Mesendoderm (in vitro differentiated cells): Measurements from ENCODE around the gene EXD2.
"Not testable (repeated sequence)": the region's sequence is repeated elsewhere in the genome, so short reads cannot be mapped to it uniquely, and the experiment has no call there.

Experiments used
- DNase-seq: peaks from one replicate; pipeline ENCODE4 v3.0.0; 2013
- H2AK5ac ChIP-seq: 2 replicates; pipeline ENCODE4 v1.6.1; 2013; ENCODE audit warnings: low read length, inconsistent platforms
- H2BK120ac ChIP-seq: 2 replicates; pipeline ENCODE4 v1.6.1; 2013; ENCODE audit warnings: low read depth, mild to moderate bottlenecking, low read length, moderate library complexity, mixed read lengths
- H2BK15ac ChIP-seq: replicated peaks from 2 replicates; pipeline ENCODE4 v1.6.1; 2013; ENCODE audit warnings: low read depth, mild to moderate bottlenecking, moderate library complexity
- H2BK5ac ChIP-seq: 2 replicates; pipeline ENCODE4 v1.6.1; 2013; ENCODE audit warnings: low read length, inconsistent platforms
- H3K18ac ChIP-seq: 2 replicates; pipeline ENCODE4 v1.6.1; 2013; ENCODE audit warnings: mild to moderate bottlenecking, low read length, mixed read lengths
- H3K23ac ChIP-seq: one replicate; pipeline ENCODE4 v1.6.1; 2013; ENCODE audit warnings: low read length
- H3K27ac ChIP-seq: 2 replicates; pipeline ENCODE4 v1.5.1; 2013; ENCODE audit warnings: low read depth, mild to moderate bottlenecking, inconsistent platforms, low read length, moderate library complexity
- H3K27me3 ChIP-seq: 2 replicates; pipeline ENCODE4 v1.6.1; 2013; ENCODE audit warnings: low read length, control low read depth, mild to moderate bottlenecking, inconsistent platforms; ENCODE audit not compliant: insufficient read depth, poor library complexity
- H3K36me3 ChIP-seq: 2 replicates; pipeline ENCODE4 v1.6.1; 2013; ENCODE audit warnings: low read length, inconsistent platforms; ENCODE audit not compliant: control insufficient read depth, insufficient read depth
- H3K4ac ChIP-seq: one replicate; pipeline ENCODE4 v1.6.1; 2013; ENCODE audit warnings: low read depth, mild to moderate bottlenecking, low read length, moderate library complexity
- H3K4me1 ChIP-seq: 2 replicates; pipeline ENCODE4 v1.6.1; 2013; ENCODE audit warnings: low read depth, low read length, inconsistent platforms; ENCODE audit not compliant: control insufficient read depth
- H3K4me2 ChIP-seq: 2 replicates; pipeline ENCODE4 v1.6.1; 2013; ENCODE audit warnings: low read length
- H3K4me3 ChIP-seq: 2 replicates; pipeline ENCODE4 v1.5.1; 2013; ENCODE audit warnings: mild to moderate bottlenecking, low read length
- H3K56ac ChIP-seq: one replicate; pipeline ENCODE4 v1.6.1; 2013; ENCODE audit warnings: low read length
- H3K79me1 ChIP-seq: 2 replicates; pipeline ENCODE4 v1.6.1; 2013; ENCODE audit warnings: low read length, inconsistent platforms
- H3K79me2 ChIP-seq: 2 replicates; pipeline ENCODE4 v1.6.1; 2013; ENCODE audit warnings: mild to moderate bottlenecking, low read length; ENCODE audit not compliant: control insufficient read depth, insufficient read depth
- H3K9ac ChIP-seq: 2 replicates; pipeline ENCODE4 v1.6.1; 2013; ENCODE audit warnings: low read length, inconsistent platforms
- H4K5ac ChIP-seq: one replicate; pipeline ENCODE4 v1.6.1; 2013; ENCODE audit warnings: low read length
- H4K8ac ChIP-seq: one replicate; pipeline ENCODE4 v1.6.1; 2013; ENCODE audit warnings: low read depth, mild to moderate bottlenecking, control low read depth, low read length, moderate library complexity
- WGBS: extraction: QIAGEN DNeasy Blood & Tissue Kit; methylation state at CpG from one replicate; pipeline ENCODE4 v1.1.7; 2013; ENCODE audit warnings: low lambda C conversion rate, missing lambda C conversion rate; ENCODE audit not compliant: insufficient coverage; ENCODE audit errors: extremely low coverage; 5-methylcytosine and 5-hydroxymethylcytosine counted together

Gene EXD2

DNA sequence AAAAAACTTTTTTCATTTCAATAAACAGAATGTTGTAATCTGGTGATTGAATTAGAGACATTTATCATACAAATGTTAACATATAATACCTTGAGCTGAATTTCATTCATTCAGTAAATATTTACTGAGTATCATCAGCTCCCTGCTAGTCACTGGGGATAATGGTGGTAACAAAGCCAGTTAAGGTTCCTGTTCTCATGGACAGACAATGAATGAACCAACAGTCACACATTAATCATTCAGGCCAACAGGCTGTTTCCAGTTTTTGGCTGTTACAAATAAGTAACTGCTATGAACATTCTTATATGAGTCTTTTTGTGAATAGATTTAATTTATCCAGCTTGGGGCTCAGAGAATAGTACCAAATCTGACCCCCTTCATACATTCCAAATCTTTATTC lies 13.5 kb downstream of the EXD2 start:
- no peak overlapping the region for H3K27ac ChIP-seq
- DNase-seq = no peak
- no peak overlapping the region for H4K8ac ChIP-seq
- H3K79me1 ChIP-seq = peaks cover 2% of the 10 kb centered on the region
- no peak overlapping the region for H2AK5ac ChIP-seq
- H3K4me3 ChIP-seq = no peak overlapping the region
- H3K18ac ChIP-seq = no peak overlapping the region
- no peaks in the 10 kb centered on the region for H3K4me1 ChIP-seq
- no peak overlapping the region for H3K4me2 ChIP-seq
- H3K79me2 ChIP-seq = no peaks in the 10 kb centered on the region
- H2BK15ac ChIP-seq = no peak overlapping the region
- H4K5ac ChIP-seq = no peak overlapping the region
- no peak overlapping the region for H2BK5ac ChIP-seq
- H3K23ac ChIP-seq = no peak overlapping the region
- H2BK120ac ChIP-seq = no peak overlapping the region
- H3K9ac ChIP-seq = no peak overlapping the region
- no peaks in the 10 kb centered on the region for H3K27me3 ChIP-seq
- no peak overlapping the region for H3K56ac ChIP-seq
- no peaks in the 10 kb centered on the region for H3K36me3 ChIP-seq
- H3K4ac ChIP-seq = no peak overlapping the region

DNA sequence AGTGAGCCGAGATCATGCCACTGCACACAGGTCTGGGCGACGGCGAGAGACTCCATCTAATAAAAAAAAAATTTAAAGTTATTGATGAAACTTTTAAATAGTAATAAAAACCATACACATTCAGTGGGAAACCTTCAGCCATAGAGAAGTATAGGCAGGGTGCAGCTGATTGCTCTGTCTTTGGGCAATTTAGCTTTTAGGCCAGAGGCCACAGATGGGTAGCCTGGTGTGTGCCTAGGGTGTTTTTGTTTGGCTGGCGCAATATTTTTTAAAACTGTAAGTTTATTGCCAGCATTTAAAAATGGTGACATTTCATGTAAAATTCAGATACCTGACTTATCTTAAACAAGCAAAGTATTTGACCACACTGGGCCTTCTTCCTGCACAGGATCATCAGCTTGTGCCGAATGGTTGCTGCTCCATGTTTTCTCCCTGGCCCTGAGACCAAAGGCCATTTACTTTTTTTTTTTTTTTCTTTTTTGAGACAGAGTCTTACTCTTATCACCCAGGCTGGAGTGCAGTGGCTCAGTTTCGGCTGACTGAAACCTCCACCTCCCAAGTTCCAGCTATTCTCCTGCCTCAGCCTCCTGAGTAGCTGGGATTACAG lies 16.2 kb downstream of the EXD2 start:
- no peak overlapping the region for H4K5ac ChIP-seq
- peak overlapping the region; percentile 60 for H3K18ac ChIP-seq
- H2AK5ac ChIP-seq = no peak overlapping the region
- H3K4ac ChIP-seq = no peak overlapping the region
- no peaks in the 10 kb centered on the region for H3K36me3 ChIP-seq
- no peak overlapping the region for H3K23ac ChIP-seq
- H2BK5ac ChIP-seq = no peak overlapping the region
- H3K27ac ChIP-seq = no peak overlapping the region
- H3K4me2 ChIP-seq = no peak overlapping the region
- H3K4me3 ChIP-seq = no peak overlapping the region
- H2BK120ac ChIP-seq = no peak overlapping the region
- no CpG with 5 or more reads among the region's 7 CpGs for WGBS
- H3K9ac ChIP-seq = no peak overlapping the region
- H3K27me3 ChIP-seq = no peaks in the 10 kb centered on the region
- peaks cover 2% of the 10 kb centered on the region for H3K79me1 ChIP-seq
- no peak overlapping the region for H2BK15ac ChIP-seq
- DNase-seq = no peak
- no peak overlapping the region for H4K8ac ChIP-seq
- no peaks in the 10 kb centered on the region for H3K79me2 ChIP-seq
- no peak overlapping the region for H3K56ac ChIP-seq
- H3K4me1 ChIP-seq = no peaks in the 10 kb centered on the region

DNA sequence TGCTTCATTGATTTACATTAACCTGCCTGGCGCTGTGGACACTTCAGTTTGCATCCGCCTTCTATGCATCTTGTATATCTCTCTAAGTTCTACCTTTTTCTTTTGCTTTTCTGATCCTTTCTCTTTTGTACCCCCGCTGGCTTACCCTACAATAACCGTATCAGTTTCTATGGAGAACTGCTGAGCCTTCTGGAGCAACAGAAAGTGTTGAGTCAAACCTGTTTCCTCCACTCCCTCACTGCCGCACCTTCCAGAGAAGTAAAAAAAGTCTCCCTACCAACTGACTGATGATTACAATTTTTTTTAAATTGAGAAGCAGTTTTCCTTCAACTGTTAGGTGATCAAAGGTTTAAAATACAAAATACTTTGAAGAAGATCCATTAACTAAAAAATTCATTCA lies 17.4 kb downstream of the EXD2 start:
- H3K79me2 ChIP-seq = no peaks in the 10 kb centered on the region
- no peaks in the 10 kb centered on the region for H3K27me3 ChIP-seq
- no peak overlapping the region for H2AK5ac ChIP-seq
- no CpG with 5 or more reads among the region's 5 CpGs for WGBS
- H3K4ac ChIP-seq = no peak overlapping the region
- no peak overlapping the region for H2BK120ac ChIP-seq
- H4K8ac ChIP-seq = no peak overlapping the region
- H3K4me2 ChIP-seq = no peak overlapping the region
- no peaks in the 10 kb centered on the region for H3K36me3 ChIP-seq
- H3K18ac ChIP-seq = no peak overlapping the region
- H3K56ac ChIP-seq = no peak overlapping the region
- no peak overlapping the region for H4K5ac ChIP-seq
- no peak overlapping the region for H2BK5ac ChIP-seq
- H3K79me1 ChIP-seq = no peaks in the 10 kb centered on the region
- no peak overlapping the region for H3K23ac ChIP-seq
- no peaks in the 10 kb centered on the region for H3K4me1 ChIP-seq
- DNase-seq = no peak
- no peak overlapping the region for H2BK15ac ChIP-seq
- H3K27ac ChIP-seq = no peak overlapping the region
- H3K4me3 ChIP-seq = no peak overlapping the region
- H3K9ac ChIP-seq = no peak overlapping the region

- no peak overlapping the region for H2AK5ac ChIP-seq
- H3K4me2 ChIP-seq = no peak overlapping the region
- no peak overlapping the region for H2BK120ac ChIP-seq
- no peak overlapping the region for H2BK15ac ChIP-seq
- H3K56ac ChIP-seq = no peak overlapping the region
- H3K79me2 ChIP-seq = no peaks in the 10 kb centered on the region
- H2BK5ac ChIP-seq = no peak overlapping the region
- H3K4me3 ChIP-seq = no peak overlapping the region
- no peak overlapping the region for H4K5ac ChIP-seq
- no peak overlapping the region for H3K4ac ChIP-seq
- no peak for DNase-seq
- H4K8ac ChIP-seq = no peak overlapping the region
- H3K9ac ChIP-seq = no peak overlapping the region
- H3K27me3 ChIP-seq = no peaks in the 10 kb centered on the region
- H3K36me3 ChIP-seq = no peaks in the 10 kb centered on the region
- H3K4me1 ChIP-seq = no peaks in the 10 kb centered on the region
- H3K79me1 ChIP-seq = no peaks in the 10 kb centered on the region
- H3K23ac ChIP-seq = no peak overlapping the region
- no peak overlapping the region for H3K27ac ChIP-seq
- no peak overlapping the region for H3K18ac ChIP-seq
- WGBS = no CpG with 5 or more reads among the region's 2 CpGs
Measured at GRCh38 chr14:69214393-69214792, 23.1 kb downstream of the EXD2 start.

- not testable (repeated sequence) for H3K23ac ChIP-seq
Measured at GRCh38 chr14:69217663-69218062, 26.4 kb downstream of the EXD2 start.

GRCh38 chr14:69224946-69225345 lies 33.6 kb downstream of the EXD2 start:
- H3K23ac ChIP-seq = no peak overlapping the region
- no CpG with 5 or more reads among the region's 4 CpGs for WGBS
- no peak overlapping the region for H3K27ac ChIP-seq
- no peak overlapping the region for H3K18ac ChIP-seq
- H2AK5ac ChIP-seq = no peak overlapping the region
- no peak overlapping the region for H3K4me3 ChIP-seq
- no peaks in the 10 kb centered on the region for H3K79me2 ChIP-seq
- no peak overlapping the region for H3K9ac ChIP-seq
- no peak overlapping the region for H3K56ac ChIP-seq
- no peak overlapping the region for H4K8ac ChIP-seq
- H4K5ac ChIP-seq = no peak overlapping the region
- H3K4ac ChIP-seq = no peak overlapping the region
- no peak overlapping the region for H2BK120ac ChIP-seq
- H3K4me2 ChIP-seq = no peak overlapping the region
- no peaks in the 10 kb centered on the region for H3K27me3 ChIP-seq
- H2BK15ac ChIP-seq = no peak overlapping the region
- no peaks in the 10 kb centered on the region for H3K79me1 ChIP-seq
- no peaks in the 10 kb centered on the region for H3K4me1 ChIP-seq
- no peak for DNase-seq
- H3K36me3 ChIP-seq = no peaks in the 10 kb centered on the region
- no peak overlapping the region for H2BK5ac ChIP-seq

More at GRCh38 chr14:69217663-69218062, 26.4 kb downstream of the EXD2 start:
- not testable (repeated sequence) for H3K56ac ChIP-seq, H4K5ac ChIP-seq, H3K4me3 ChIP-seq, H2BK15ac ChIP-seq, H2BK120ac ChIP-seq, H2BK5ac ChIP-seq, H3K27me3 ChIP-seq, H3K36me3 ChIP-seq, H3K27ac ChIP-seq, H3K79me2 ChIP-seq, H4K8ac ChIP-seq, H3K9ac ChIP-seq, DNase-seq, H3K4me1 ChIP-seq, H3K4me2 ChIP-seq, H3K4ac ChIP-seq, H2AK5ac ChIP-seq, H3K79me1 ChIP-seq, H3K18ac ChIP-seq
- WGBS = no CpG with 5 or more reads among the region's 3 CpGs
